Activated CD4-positive, alpha-beta T cell treated with anti-CD3 and anti-CD28 coated beads, Interleukin-2, amount 10 ng/mL, durations not matched to agents 7 days and 5 days (primary cell): ENCODE data around the gene S100A7A. TPM values are rescaled to one million over a fixed set of nuclear protein-coding genes. Genes with fewer than 3 reads are reported as not detected.

Source experiments
- CTCF ChIA-PET: fragments of 350-600 bp; sonication (Branson Sonifier 250); formaldehyde crosslinking; loops from one replicate; lab custom pipeline; 2021; ENCODE audit warnings: antibody characterized with exemption; lab: Charles Lee
- POLR2A ChIA-PET: fragments of 350-600 bp; sonication (Branson Sonifier 250); formaldehyde crosslinking; loops from one replicate; lab custom pipeline; 2021; ENCODE audit warnings: antibody characterized with exemption; lab: Charles Lee
- DNase-seq: peaks from one replicate; pipeline ENCODE4 v3.0.0-alpha.2; 2020
- H3K27ac Mint-ChIP-seq: one replicate; pipeline ENCODE4 v1.8.0; 2021; ENCODE audit warnings: mild to moderate bottlenecking, moderate library complexity, mixed read lengths
- H3K27me3 Mint-ChIP-seq: one replicate; pipeline ENCODE4 v1.8.0; 2021; ENCODE audit warnings: mixed read lengths
- H3K36me3 Mint-ChIP-seq: one replicate; pipeline ENCODE4 v1.8.0; 2021; ENCODE audit warnings: low read depth, mixed read lengths
- H3K4me1 Mint-ChIP-seq: one replicate; pipeline ENCODE4 v1.8.0; 2021; ENCODE audit warnings: mixed read lengths
- H3K4me3 Mint-ChIP-seq: one replicate; pipeline ENCODE4 v1.8.0; 2021; ENCODE audit warnings: mild to moderate bottlenecking, moderate library complexity, mixed read lengths
- H3K9me3 Mint-ChIP-seq: one replicate; pipeline ENCODE4 v1.8.0; 2021; ENCODE audit warnings: mixed read lengths
- total RNA-seq, 2 experiments: library from RNA; stranded (reverse); gene quantifications; one replicate each; pipeline ENCODE4 v1.2.3, GENCODE V29; 2021

The S100A7A gene
- not detected for total RNA-seq

GRCh38 chr1:153415850-153416570, at the start of gene S100A7A:
Gene S100A7A (plus strand): TSS chr1:153416520. CDS start chr1:153418083, 1,563 bp downstream.
- no peaks in the 10 kb centered on the region for H3K36me3 Mint-ChIP-seq
- ChIA-PET POLR2A (no interaction called here), CTCF (no interaction called here)

GRCh38 chr1:153367090-153367489, 49.2 kb upstream of the S100A7A start:
- no peaks in the 10 kb centered on the region for H3K4me1 Mint-ChIP-seq
- H3K27me3 Mint-ChIP-seq: peaks cover 12% of the 10 kb centered on the region
- no peaks in the 10 kb centered on the region for H3K36me3 Mint-ChIP-seq
- POLR2A ChIA-PET: no interaction called here
- CTCF ChIA-PET: interaction anchor here (0.9 kb wide), 1 partner anchor 12 kb away, joined by 3 read pairs; no protein-coding TSS in a partner anchor
- DNase-seq: no peak
- no peak overlapping the region for H3K4me3 Mint-ChIP-seq
- H3K9me3 Mint-ChIP-seq: no peaks in the 10 kb centered on the region
- no peak overlapping the region for H3K27ac Mint-ChIP-seq

More at GRCh38 chr1:153415850-153416570, at the start of gene S100A7A:
- no peak within 1 kb of the TSS for H3K27ac Mint-ChIP-seq
- no peak for DNase-seq
- H3K27me3 Mint-ChIP-seq: peaks cover 10% of the 10 kb centered on the region
- H3K4me3 Mint-ChIP-seq: no peak within 1 kb of the TSS
- no peaks in the 10 kb centered on the region for H3K4me1 Mint-ChIP-seq
- no peaks in the 10 kb centered on the region for H3K9me3 Mint-ChIP-seq

GRCh38 chr1:153368495-153368894, 47.8 kb upstream of the S100A7A start:
- H3K27me3 Mint-ChIP-seq: peaks cover 10% of the 10 kb centered on the region
- no peak overlapping the region for H3K27ac Mint-ChIP-seq
- no peaks in the 10 kb centered on the region for H3K9me3 Mint-ChIP-seq
- no peak for DNase-seq
- CTCF ChIA-PET: interaction anchor here (0.6 kb wide), 1 partner anchor 1742 kb away, joined by 3 read pairs; no protein-coding TSS in a partner anchor
- POLR2A ChIA-PET: no interaction called here
- no peaks in the 10 kb centered on the region for H3K36me3 Mint-ChIP-seq
- H3K4me3 Mint-ChIP-seq: no peak overlapping the region
- no peaks in the 10 kb centered on the region for H3K4me1 Mint-ChIP-seq

GRCh38 chr1:153370146-153370545, 46.2 kb upstream of the S100A7A start:
- DNase-seq: no peak
- no peaks in the 10 kb centered on the region for H3K4me1 Mint-ChIP-seq
- H3K27ac Mint-ChIP-seq: no peak overlapping the region
- no peaks in the 10 kb centered on the region for H3K9me3 Mint-ChIP-seq
- no peak overlapping the region for H3K4me3 Mint-ChIP-seq
- ChIA-PET CTCF (no interaction called here), POLR2A (no interaction called here)
- H3K36me3 Mint-ChIP-seq: no peaks in the 10 kb centered on the region
- H3K27me3 Mint-ChIP-seq: peaks cover 10% of the 10 kb centered on the region

- ChIA-PET CTCF (no interaction called here), POLR2A (no interaction called here)
- no peaks in the 10 kb centered on the region for H3K36me3 Mint-ChIP-seq
- H3K27me3 Mint-ChIP-seq: peaks cover 8% of the 10 kb centered on the region
- no peaks in the 10 kb centered on the region for H3K9me3 Mint-ChIP-seq
- H3K4me1 Mint-ChIP-seq: no peaks in the 10 kb centered on the region
- H3K4me3 Mint-ChIP-seq: no peak overlapping the region
- no peak for DNase-seq
- H3K27ac Mint-ChIP-seq: no peak overlapping the region
Measured at GRCh38 chr1:153371231-153371630, 45.1 kb upstream of the S100A7A start.

- DNase-seq: no peak
- no peak overlapping the region for H3K27ac Mint-ChIP-seq
- no peaks in the 10 kb centered on the region for H3K4me1 Mint-ChIP-seq
- no peak overlapping the region for H3K4me3 Mint-ChIP-seq
- ChIA-PET CTCF (no interaction called here), POLR2A (no interaction called here)
- peaks cover 13% of the 10 kb centered on the region for H3K27me3 Mint-ChIP-seq
- no peaks in the 10 kb centered on the region for H3K36me3 Mint-ChIP-seq
- no peaks in the 10 kb centered on the region for H3K9me3 Mint-ChIP-seq
Measured at GRCh38 chr1:153372571-153372970, 43.7 kb upstream of the S100A7A start.

- Mint-ChIP-seq H3K27ac (no peak overlapping the region), H3K4me1 (no peaks in the 10 kb centered on the region), H3K27me3 (peaks cover 21% of the 10 kb centered on the region), H3K9me3 (no peaks in the 10 kb centered on the region), H3K4me3 (no peak overlapping the region), H3K36me3 (no peaks in the 10 kb centered on the region)
- ChIA-PET CTCF (no interaction called here), POLR2A (no interaction called here)
- no peak for DNase-seq
Measured at GRCh38 chr1:153374071-153374470, 42.2 kb upstream of the S100A7A start.

- no peak for DNase-seq
- no peak within 1 kb of the TSS for H3K4me3 Mint-ChIP-seq
Measured at GRCh38 chr1:153375511-153375910, 40.8 kb upstream of the S100A7A start, which contains the start of gene S100A12. Gene S100A12 (minus strand): TSS chr1:153375621. CDS start chr1:153374592, 1,029 bp downstream.

GRCh38 chr1:153379591-153379990, 36.7 kb upstream of the S100A7A start:
- DNase-seq: no peak
- H3K9me3 Mint-ChIP-seq: no peaks in the 10 kb centered on the region
- H3K36me3 Mint-ChIP-seq: no peaks in the 10 kb centered on the region
- ChIA-PET POLR2A (no interaction called here), CTCF (no interaction called here)
- H3K4me1 Mint-ChIP-seq: no peaks in the 10 kb centered on the region
- H3K27me3 Mint-ChIP-seq: peaks cover 40% of the 10 kb centered on the region
- H3K4me3 Mint-ChIP-seq: no peak overlapping the region
- H3K27ac Mint-ChIP-seq: no peak overlapping the region

More at GRCh38 chr1:153375511-153375910, 40.8 kb upstream of the S100A7A start, which contains the start of gene S100A12:
- no peaks in the 10 kb centered on the region for H3K36me3 Mint-ChIP-seq
- ChIA-PET POLR2A (no interaction called here), CTCF (no interaction called here)
- H3K4me1 Mint-ChIP-seq: no peaks in the 10 kb centered on the region
- H3K9me3 Mint-ChIP-seq: no peaks in the 10 kb centered on the region
- peaks cover 21% of the 10 kb centered on the region for H3K27me3 Mint-ChIP-seq
- H3K27ac Mint-ChIP-seq: no peak within 1 kb of the TSS

GRCh38 chr1:153380711-153381110, 35.6 kb upstream of the S100A7A start:
- Mint-ChIP-seq H3K4me3 (no peak overlapping the region), H3K9me3 (no peaks in the 10 kb centered on the region), H3K27me3 (peaks cover 40% of the 10 kb centered on the region), H3K4me1 (peaks cover 2% of the 10 kb centered on the region), H3K36me3 (no peaks in the 10 kb centered on the region), H3K27ac (no peak overlapping the region)
- CTCF ChIA-PET: no interaction called here
- POLR2A ChIA-PET: no interaction called here
- no peak for DNase-seq

- H3K4me1 Mint-ChIP-seq: peaks cover 16% of the 10 kb centered on the region
- H3K4me3 Mint-ChIP-seq: no peak overlapping the region
- peaks cover 27% of the 10 kb centered on the region for H3K27me3 Mint-ChIP-seq
- DNase-seq: no peak
- no peaks in the 10 kb centered on the region for H3K36me3 Mint-ChIP-seq
- H3K27ac Mint-ChIP-seq: no peak overlapping the region
- POLR2A ChIA-PET: no interaction called here
- H3K9me3 Mint-ChIP-seq: no peaks in the 10 kb centered on the region
- CTCF ChIA-PET: no interaction called here
Measured at GRCh38 chr1:153384958-153385580, 31.3 kb upstream of the S100A7A start.

GRCh38 chr1:153386500-153386901, 29.8 kb upstream of the S100A7A start:
- peaks cover 17% of the 10 kb centered on the region for H3K4me1 Mint-ChIP-seq
- H3K27ac Mint-ChIP-seq: no peak overlapping the region
- no peak overlapping the region for H3K4me3 Mint-ChIP-seq
- CTCF ChIA-PET: interaction anchor here (1.0 kb wide), 1 partner anchor 34 kb away, joined by 3 read pairs; no protein-coding TSS in a partner anchor
- POLR2A ChIA-PET: no interaction called here
- DNase-seq: no peak
- H3K9me3 Mint-ChIP-seq: no peaks in the 10 kb centered on the region
- no peaks in the 10 kb centered on the region for H3K36me3 Mint-ChIP-seq
- H3K27me3 Mint-ChIP-seq: peaks cover 22% of the 10 kb centered on the region

GRCh38 chr1:153387001-153387400, 29.3 kb upstream of the S100A7A start:
- ChIA-PET CTCF (interaction anchor here (1.0 kb wide), 1 partner anchor 35 kb away, joined by 3 read pairs; no protein-coding TSS in a partner anchor), POLR2A (no interaction called here)
- Mint-ChIP-seq H3K4me3 (no peak overlapping the region), H3K9me3 (no peaks in the 10 kb centered on the region), H3K27me3 (peaks cover 17% of the 10 kb centered on the region), H3K36me3 (no peaks in the 10 kb centered on the region), H3K4me1 (peaks cover 17% of the 10 kb centered on the region), H3K27ac (no peak overlapping the region)
- no peak for DNase-seq
